SK-N-SH (cell line): ENCODE results near the gene PPCS.

ENCODE experiments used
- EZH2phosphoT487 ChIP-seq: fragments of 200-600 bp; sonication (generic); IDR thresholded peaks from 2 replicates; pipeline ENCODE4 v1.6.1; 2017; ENCODE audit warnings: low read depth, mixed run types, mild to moderate bottlenecking, antibody characterized with exemption, moderate library complexity, borderline replicate concordance
- GATA2 ChIP-seq: sonication (generic); formaldehyde crosslinking; IDR thresholded peaks from 2 replicates; pipeline ENCODE4 v1.5.0; 2020; ENCODE audit warnings: mild to moderate bottlenecking, missing genetic modification reagents
- POLR2AphosphoS5 ChIP-seq: IDR thresholded peaks from 2 replicates; pipeline ENCODE4 v1.6.1; 2012; ENCODE audit warnings: low read depth, low read length
- TEAD4 ChIP-seq: IDR thresholded peaks from 2 replicates; pipeline ENCODE4 v1.4.0; 2012; ENCODE audit warnings: mild to moderate bottlenecking, borderline replicate concordance; ENCODE audit not compliant: insufficient read depth
- TF ChIP-seq, protein P1 (sequence below): fragments of 200-600 bp; sonication (generic); IDR thresholded peaks from 2 replicates; pipeline ENCODE4 v1.6.1; 2017; ENCODE audit warnings: antibody characterized with exemption, mild to moderate bottlenecking, moderate library complexity

DNA sequence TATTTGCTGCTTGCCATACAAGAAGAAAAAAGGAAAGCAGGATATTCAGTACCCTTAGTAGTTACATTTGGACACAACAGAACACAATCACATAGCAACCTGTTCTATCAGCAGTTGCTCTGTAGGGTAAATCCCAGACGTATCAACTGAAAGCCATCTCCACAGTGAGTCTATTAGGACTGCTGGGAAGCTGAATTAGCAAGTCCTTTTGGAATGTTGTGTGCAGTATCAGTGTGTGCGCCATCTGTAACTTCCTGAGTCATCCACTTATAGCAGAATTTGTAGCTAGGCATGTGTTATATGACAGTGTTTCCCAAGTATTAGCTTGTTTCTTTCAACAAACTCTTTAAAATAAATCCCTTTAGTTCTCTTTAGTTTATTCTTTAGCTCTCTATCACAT lies 28.0 kb downstream of the PPCS start:
- TF ChIP-seq, protein P1, sequence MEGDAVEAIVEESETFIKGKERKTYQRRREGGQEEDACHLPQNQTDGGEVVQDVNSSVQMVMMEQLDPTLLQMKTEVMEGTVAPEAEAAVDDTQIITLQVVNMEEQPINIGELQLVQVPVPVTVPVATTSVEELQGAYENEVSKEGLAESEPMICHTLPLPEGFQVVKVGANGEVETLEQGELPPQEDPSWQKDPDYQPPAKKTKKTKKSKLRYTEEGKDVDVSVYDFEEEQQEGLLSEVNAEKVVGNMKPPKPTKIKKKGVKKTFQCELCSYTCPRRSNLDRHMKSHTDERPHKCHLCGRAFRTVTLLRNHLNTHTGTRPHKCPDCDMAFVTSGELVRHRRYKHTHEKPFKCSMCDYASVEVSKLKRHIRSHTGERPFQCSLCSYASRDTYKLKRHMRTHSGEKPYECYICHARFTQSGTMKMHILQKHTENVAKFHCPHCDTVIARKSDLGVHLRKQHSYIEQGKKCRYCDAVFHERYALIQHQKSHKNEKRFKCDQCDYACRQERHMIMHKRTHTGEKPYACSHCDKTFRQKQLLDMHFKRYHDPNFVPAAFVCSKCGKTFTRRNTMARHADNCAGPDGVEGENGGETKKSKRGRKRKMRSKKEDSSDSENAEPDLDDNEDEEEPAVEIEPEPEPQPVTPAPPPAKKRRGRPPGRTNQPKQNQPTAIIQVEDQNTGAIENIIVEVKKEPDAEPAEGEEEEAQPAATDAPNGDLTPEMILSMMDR: no peak
- no peak; the same call in 1 of the 2 replicates for TF ChIP-seq POLR2AphosphoS5
- TF ChIP-seq GATA2 (CRISPR knock-in tag): no peak
- TF ChIP-seq EZH2phosphoT487: no peak
- TF ChIP-seq TEAD4: no peak
